Measurements from ENCODE around the gene PALM. TPM values are rescaled to one million over a fixed set of nuclear protein-coding genes. Genes with fewer than 3 reads are reported as not detected.
"Not testable (repeated sequence)": the region's sequence is repeated elsewhere in the genome, so short reads cannot be mapped to it uniquely, and the experiment has no call there.

Gene PALM
- total RNA-seq, 1 experiment from 2014 or later = 22.1 TPM

DNA sequence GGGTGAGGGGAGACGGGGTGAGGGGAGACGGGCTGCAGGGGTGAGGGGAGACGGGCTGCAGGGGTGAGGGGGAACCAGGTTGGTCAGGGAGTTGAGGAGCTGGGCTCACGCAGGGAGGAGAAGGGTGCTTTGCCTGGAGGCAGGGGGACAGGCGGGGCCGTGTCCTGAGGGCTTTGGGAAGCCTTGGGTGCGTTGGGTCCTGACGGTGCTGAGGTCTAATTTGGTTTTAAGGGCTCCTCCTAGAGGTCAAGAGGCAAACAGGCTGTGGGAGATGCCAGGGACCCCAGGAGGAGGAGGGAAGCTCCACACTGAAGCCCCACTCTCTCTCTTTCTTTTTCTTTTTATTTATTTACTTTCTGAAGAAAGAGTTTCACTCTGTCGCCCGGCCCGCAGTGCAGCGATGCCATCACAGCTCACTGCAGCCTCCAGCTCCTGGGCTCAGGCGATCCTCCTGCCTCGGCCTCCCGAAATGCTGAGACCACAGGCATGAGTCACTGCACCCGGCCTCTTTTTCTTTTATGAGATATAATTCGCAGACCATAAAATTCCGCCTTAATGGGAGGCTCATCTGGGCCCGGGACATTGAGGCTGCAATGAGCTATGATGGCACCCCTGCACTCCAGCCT is 32.9 kb downstream of the PALM start (continued):
- TF ChIP-seq, protein P1, sequence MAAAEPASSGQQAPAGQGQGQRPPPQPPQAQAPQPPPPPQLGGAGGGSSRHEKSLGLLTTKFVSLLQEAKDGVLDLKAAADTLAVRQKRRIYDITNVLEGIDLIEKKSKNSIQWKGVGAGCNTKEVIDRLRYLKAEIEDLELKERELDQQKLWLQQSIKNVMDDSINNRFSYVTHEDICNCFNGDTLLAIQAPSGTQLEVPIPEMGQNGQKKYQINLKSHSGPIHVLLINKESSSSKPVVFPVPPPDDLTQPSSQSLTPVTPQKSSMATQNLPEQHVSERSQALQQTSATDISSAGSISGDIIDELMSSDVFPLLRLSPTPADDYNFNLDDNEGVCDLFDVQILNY (CRISPR knock-in tag; IDR thresholded peaks at IDR 0.05) = no peak
- no peak for TF ChIP-seq CTCF (IDR thresholded peaks at IDR 0.05)

DNA sequence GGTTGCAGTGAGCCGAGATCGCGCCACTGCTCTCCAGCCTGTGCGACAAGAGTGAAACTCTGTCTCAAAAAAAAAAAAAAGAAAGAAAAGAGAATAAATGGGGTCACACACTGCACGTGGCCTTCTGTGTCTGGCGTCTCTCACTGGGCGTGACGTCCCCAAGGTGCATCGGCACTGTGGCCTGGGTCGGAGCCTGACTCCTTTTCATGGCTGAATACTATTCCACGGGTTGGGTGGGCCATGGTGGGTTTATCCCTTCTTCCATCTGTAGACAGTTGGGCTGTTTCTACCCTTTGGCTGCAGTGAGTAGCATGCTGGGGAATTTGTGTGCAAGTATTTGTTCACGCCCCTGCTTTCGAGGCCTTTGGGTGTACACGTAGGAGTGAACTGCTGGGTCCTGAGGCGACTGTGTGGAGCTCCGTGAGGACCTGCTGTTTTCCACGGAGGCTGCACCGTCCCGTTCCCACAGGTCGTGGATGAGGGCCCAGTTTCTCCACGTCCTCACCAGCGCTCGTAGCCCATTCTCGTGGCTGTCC is 33.9 kb downstream of the PALM start:
- TF ChIP-seq USF2 (CRISPR knock-in tag; IDR thresholded peaks at IDR 0.05) = no peak
- no peak for TF ChIP-seq SMAD3 (CRISPR knock-in tag; IDR thresholded peaks at IDR 0.05; ENCODE audit: borderline replicate concordance)
- no peak for TF ChIP-seq ZNF396 (CRISPR knock-in tag; IDR thresholded peaks at IDR 0.05; ENCODE audit: borderline replicate concordance)
- no peak for TF ChIP-seq JAZF1 (CRISPR knock-in tag; IDR thresholded peaks at IDR 0.05)
- TF ChIP-seq ZNF232 (CRISPR knock-in tag; IDR thresholded peaks at IDR 0.05) = no peak
- no peak for TF ChIP-seq RELA (CRISPR knock-in tag; IDR thresholded peaks at IDR 0.05; ENCODE audit: borderline replicate concordance)
- TF ChIP-seq USF1 (CRISPR knock-in tag; IDR thresholded peaks at IDR 0.05) = no peak
- no peak for TF ChIP-seq TEAD1 (CRISPR knock-in tag; IDR thresholded peaks at IDR 0.05)
- TF ChIP-seq, protein P2, sequence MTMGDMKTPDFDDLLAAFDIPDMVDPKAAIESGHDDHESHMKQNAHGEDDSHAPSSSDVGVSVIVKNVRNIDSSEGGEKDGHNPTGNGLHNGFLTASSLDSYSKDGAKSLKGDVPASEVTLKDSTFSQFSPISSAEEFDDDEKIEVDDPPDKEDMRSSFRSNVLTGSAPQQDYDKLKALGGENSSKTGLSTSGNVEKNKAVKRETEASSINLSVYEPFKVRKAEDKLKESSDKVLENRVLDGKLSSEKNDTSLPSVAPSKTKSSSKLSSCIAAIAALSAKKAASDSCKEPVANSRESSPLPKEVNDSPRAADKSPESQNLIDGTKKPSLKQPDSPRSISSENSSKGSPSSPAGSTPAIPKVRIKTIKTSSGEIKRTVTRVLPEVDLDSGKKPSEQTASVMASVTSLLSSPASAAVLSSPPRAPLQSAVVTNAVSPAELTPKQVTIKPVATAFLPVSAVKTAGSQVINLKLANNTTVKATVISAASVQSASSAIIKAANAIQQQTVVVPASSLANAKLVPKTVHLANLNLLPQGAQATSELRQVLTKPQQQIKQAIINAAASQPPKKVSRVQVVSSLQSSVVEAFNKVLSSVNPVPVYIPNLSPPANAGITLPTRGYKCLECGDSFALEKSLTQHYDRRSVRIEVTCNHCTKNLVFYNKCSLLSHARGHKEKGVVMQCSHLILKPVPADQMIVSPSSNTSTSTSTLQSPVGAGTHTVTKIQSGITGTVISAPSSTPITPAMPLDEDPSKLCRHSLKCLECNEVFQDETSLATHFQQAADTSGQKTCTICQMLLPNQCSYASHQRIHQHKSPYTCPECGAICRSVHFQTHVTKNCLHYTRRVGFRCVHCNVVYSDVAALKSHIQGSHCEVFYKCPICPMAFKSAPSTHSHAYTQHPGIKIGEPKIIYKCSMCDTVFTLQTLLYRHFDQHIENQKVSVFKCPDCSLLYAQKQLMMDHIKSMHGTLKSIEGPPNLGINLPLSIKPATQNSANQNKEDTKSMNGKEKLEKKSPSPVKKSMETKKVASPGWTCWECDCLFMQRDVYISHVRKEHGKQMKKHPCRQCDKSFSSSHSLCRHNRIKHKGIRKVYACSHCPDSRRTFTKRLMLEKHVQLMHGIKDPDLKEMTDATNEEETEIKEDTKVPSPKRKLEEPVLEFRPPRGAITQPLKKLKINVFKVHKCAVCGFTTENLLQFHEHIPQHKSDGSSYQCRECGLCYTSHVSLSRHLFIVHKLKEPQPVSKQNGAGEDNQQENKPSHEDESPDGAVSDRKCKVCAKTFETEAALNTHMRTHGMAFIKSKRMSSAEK (CRISPR knock-in tag; IDR thresholded peaks at IDR 0.05; ENCODE audit: borderline replicate concordance) = no peak
- no peak for TF ChIP-seq NFATC4 (CRISPR knock-in tag; IDR thresholded peaks at IDR 0.05)
- TF ChIP-seq CREB1 (CRISPR knock-in tag; IDR thresholded peaks at IDR 0.05) = no peak
- H3K9me3 Mint-ChIP-seq = peaks cover 4% of the 10 kb centered on the region; the same call in 1 of the 2 replicates
- ChIA-PET CTCF (interaction anchor here (0.8 to 2.8 kb wide), 6 partner anchors 15 to 502 kb away, joined by 3 to 13 read pairs (median 9); partner anchors contain the start of gene PALM), POLR2A (interaction anchor here (1.2 kb wide), 1 partner anchor 39 kb away, joined by 4 read pairs; no protein-coding TSS in a partner anchor)
- H3K4me1 Mint-ChIP-seq = no peaks in the 10 kb centered on the region
- no peak overlapping the region for H3K4me3 Mint-ChIP-seq
- no peak overlapping the region for H3K27ac Mint-ChIP-seq
- ATAC-seq (no peak), DNase-seq (ENCODE audit: low spot score) (no peak)
- H3K36me3 Mint-ChIP-seq = peaks cover 3% of the 10 kb centered on the region; the same call in 1 of the 2 replicates
- no peaks in the 10 kb centered on the region for H3K27me3 Mint-ChIP-seq (ENCODE audit: low read depth)

DNA sequence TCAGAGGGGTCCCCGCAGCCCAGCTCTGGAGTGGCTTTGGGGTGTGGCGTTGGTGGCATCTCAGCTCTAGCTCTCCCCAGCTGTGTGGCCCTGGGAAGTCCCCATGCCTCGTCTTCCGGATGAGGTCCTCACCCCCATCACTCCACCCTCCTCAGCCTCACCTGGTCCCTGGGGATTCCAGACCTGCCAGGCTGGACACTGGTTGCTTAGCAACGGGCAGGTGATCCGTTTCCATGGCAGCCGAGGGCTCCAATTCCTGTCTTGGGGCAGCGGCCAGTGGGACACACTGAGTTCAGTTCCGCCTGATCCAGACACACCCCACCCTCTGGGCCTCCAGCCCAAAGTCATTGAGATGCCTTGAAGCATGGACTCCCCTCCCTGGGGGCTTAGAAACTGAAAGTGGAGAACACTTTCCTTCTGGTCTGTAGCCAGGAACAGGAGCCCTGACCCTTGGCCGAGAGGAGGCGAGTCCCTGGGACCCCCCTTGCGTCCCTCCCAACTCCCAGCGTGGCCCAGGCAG is 34.5 kb downstream of the PALM start:
- Mint-ChIP-seq H3K36me3 (peaks cover 3% of the 10 kb centered on the region; the same call in 1 of the 2 replicates), H3K27ac (no peak overlapping the region), H3K4me1 (no peaks in the 10 kb centered on the region), H3K4me3 (no peak overlapping the region), H3K9me3 (peaks cover 4% of the 10 kb centered on the region; the same call in 1 of the 2 replicates), H3K27me3 (ENCODE audit: low read depth) (no peaks in the 10 kb centered on the region)
- ATAC-seq = no peak
- peak; percentile 46 for DNase-seq (ENCODE audit: low spot score)
- no peak for TF ChIP-seq ZBTB21 (CRISPR knock-in tag; IDR thresholded peaks at IDR 0.05; ENCODE audit: borderline replicate concordance)
- no peak for TF ChIP-seq ZNF416 (CRISPR knock-in tag; IDR thresholded peaks at IDR 0.05)
- POLR2A ChIA-PET = no interaction called here
- CTCF ChIA-PET = no interaction called here

DNA sequence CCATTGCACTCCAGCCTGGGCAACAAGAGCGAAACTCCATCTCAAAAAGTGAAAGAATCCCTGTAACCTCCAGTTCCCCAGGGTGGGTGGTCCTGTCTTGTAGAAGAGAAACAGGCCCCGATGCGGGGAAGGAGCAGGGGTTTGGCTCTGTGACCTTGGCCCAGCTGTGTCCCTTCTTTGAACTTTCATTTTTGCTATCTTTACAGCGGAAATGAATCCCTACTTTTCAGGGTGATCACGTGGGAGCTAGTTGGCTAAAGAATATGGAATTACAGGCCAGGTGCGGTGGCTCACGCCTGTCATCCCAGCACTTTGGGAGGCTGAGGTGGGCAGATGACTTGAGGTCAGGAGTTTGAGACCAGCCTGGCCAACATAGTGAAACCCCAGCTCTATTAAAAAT is 36.4 kb downstream of the PALM start:
- CTCF ChIA-PET; ATAC-seq; H3K36me3 Mint-ChIP-seq; H3K27me3 Mint-ChIP-seq (ENCODE audit: low read depth); H3K27ac Mint-ChIP-seq; POLR2A ChIA-PET; H3K4me3 Mint-ChIP-seq; H3K4me1 Mint-ChIP-seq; H3K9me3 Mint-ChIP-seq; DNase-seq (ENCODE audit: low spot score): not testable (repeated sequence)

Measured in WTC11 (cell line).